Erythroblast (primary cell): ENCODE measurements around the gene KRT36.

ENCODE experiments used
- DNase-seq, 2 experiments: peaks; one replicate each; lab custom pipeline; 2025; lab: John Stamatoyannopoulos, UW
- GATA1 ChIP-seq: IDR thresholded peaks from 2 replicates; pipeline ENCODE4 v1.6.1; 2011; ENCODE audit warnings: low read depth, mild to moderate bottlenecking, control low read depth, low read length, moderate library complexity
- POLR2A ChIP-seq: IDR thresholded peaks from 2 replicates; pipeline ENCODE4 v1.6.1; 2011; ENCODE audit warnings: mild to moderate bottlenecking, low read length

KRT36 gene

GRCh38 chr17:41464682-41465081 is 25.0 kb downstream of the KRT36 start:
- no peak for DNase-seq
- TF ChIP-seq POLR2A = no peak
- TF ChIP-seq GATA1 = no peak

DNA sequence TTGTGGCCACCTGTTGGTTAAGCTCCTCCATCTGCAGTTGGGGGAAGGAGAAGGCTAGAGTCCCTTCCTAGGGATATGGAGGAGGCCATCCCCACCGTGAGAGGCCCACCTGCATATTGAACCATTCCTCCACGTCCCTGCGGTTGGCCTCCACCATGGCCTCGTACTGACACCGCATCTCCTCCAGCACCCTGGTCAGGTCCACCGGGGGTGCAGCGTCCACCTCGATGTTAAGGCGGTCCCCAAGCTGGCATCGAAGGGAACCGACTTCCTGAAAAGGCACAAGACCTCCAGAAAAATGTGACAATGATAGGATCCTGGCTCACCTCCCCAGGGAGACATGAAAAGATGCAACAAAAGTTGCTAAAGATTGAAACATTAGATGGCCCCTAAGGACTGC is 25.5 kb downstream of the KRT36 start:
- DNase-seq = no peak
- TF ChIP-seq POLR2A = no peak
- no peak for TF ChIP-seq GATA1

DNA sequence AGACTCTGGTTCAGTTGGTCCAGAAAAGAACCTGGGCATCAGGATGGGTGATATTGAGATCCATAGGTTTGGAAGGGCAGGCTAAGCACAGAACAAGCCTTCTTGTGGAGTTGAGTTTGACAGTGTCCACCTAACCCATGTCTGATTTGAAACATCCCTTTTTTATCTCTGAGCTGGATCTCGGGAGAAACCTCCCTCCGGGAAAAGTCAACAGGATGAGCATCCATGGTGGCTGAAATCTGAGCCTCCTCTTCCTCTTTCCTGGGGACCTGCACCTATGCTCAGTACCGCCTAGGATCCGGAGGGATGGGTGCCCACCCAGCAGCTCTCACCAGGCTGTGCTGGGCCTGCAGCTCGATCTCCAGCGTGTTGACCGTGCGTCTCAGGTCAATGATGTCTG is 26.0 kb downstream of the KRT36 start:
- TF ChIP-seq POLR2A (no peak), GATA1 (no peak)

DNA sequence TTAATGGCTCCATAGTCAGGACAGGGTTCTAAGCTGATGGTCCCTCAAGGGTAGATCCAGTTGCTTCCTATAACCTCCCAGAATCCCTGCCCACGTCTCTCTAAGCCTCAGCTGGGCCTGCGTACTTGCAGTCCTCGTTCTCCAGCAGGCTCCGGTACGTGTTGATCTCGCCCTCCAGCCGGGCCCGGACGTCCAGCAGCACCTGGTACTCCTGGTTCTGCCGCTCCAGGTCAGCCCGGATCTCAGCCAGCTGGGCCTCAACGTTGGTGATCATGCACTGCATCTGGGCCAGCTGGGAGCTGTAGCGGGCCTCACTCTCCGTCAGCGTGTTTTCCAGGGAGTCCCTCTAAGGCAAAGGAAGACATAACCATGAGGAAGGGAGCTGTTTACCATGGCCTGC is 27.0 kb downstream of the KRT36 start:
- no peak for TF ChIP-seq GATA1
- no peak for TF ChIP-seq POLR2A
- DNase-seq = no peak

More for the DNA sequence above, 26.0 kb downstream of the KRT36 start:
- no peak for DNase-seq

DNA sequence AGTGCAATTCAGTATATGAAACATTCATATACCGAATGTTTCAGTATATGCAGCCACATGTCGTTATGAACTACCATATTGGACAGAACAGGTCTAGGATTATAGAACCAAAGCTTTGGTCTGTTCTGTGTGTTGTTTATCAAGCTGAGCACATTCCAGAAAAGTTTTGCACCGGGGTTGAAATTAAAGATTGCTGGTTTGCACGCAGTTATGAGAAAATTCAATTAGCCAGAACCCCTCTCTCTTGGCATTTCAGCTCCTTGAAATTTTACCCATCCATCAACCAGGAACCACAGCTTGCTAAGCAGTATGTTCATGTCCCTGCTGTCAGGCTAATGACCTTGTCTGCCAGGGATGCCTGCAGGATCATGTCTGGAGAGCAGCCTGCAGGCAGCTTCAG is 32.0 kb downstream of the KRT36 start:
- TF ChIP-seq GATA1 (no peak), POLR2A (no peak)
- no peak for DNase-seq

- TF ChIP-seq GATA1 (no peak), POLR2A (no peak)
- no peak for DNase-seq
These were observed 33.5 kb downstream of the KRT36 start for GRCh38 chr17:41456204-41456603.

DNA sequence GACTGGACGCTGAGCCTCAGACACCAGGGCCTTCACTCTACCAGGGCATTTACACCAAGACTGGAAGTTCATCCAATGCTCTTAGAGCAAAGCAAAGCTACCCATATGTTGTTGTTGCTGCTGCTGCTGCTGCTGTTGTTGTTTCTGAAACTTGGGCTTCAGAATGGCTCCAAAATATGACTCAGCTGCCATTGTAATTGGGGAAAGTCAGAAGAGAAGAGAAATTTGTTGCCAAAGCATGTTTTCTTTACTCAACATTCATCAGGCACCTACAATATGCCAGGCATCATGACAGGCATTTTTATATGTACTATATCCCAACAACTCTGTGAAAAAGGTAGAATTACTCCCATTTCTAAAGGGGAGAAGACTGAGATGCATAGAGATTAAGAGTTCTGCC is 34.5 kb downstream of the KRT36 start:
- no peak for DNase-seq
- TF ChIP-seq GATA1 (no peak), POLR2A (no peak)

GRCh38 chr17:41453066-41453465 is 36.6 kb downstream of the KRT36 start:
- no peak for DNase-seq
- TF ChIP-seq POLR2A = no peak
- no peak for TF ChIP-seq GATA1

GRCh38 chr17:41452281-41452680 is 37.4 kb downstream of the KRT36 start:
- TF ChIP-seq POLR2A (no peak), GATA1 (no peak)
- DNase-seq = no peak

GRCh38 chr17:41451154-41451728 is 38.5 kb downstream of the KRT36 start:
- DNase-seq = no peak

DNA sequence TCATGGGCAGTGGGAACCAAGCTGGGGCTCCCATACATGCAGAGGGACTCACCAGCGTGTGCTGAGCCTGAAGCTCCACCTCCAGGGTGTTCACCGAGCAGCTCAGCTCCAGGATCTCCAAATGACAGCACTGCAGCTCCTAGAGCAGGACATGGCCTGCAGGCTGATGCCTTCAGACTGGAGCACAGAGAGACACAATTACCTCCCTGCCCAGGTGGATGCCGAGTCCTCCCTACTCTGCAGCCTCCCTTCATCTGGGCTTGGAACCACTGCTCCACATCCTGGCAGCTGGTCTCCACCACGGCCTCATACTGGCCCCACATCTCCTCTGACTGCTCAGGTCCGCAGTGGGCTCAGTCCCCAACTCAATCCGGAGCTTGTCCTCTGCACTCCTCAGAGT is 40.7 kb downstream of the KRT36 start:
- no peak for TF ChIP-seq POLR2A
- no peak for TF ChIP-seq GATA1
- no peak for DNase-seq

More at GRCh38 chr17:41451154-41451728, 38.5 kb downstream of the KRT36 start:
- TF ChIP-seq GATA1 (no peak), POLR2A (no peak)

DNA sequence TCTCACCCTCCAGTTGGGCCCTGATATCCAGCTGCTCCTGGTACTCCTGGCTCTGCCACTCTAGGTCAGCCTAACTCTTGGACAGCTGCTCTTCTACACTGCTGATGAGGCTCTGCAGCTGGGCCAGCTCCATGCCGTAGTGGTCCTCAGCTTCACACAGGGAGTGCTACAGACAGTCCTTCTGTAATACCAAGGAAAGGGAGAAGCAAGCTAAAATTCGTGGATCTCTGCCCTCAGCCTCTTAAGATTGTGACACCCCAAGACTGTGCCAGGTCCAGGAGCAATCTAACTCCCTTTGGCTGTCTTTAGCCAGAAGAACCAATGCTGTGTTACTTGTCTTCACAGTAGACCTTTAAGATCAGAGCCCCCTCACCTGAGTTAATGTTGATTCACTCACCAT is 41.2 kb downstream of the KRT36 start:
- no peak for DNase-seq
- TF ChIP-seq POLR2A (no peak), GATA1 (no peak)

DNA sequence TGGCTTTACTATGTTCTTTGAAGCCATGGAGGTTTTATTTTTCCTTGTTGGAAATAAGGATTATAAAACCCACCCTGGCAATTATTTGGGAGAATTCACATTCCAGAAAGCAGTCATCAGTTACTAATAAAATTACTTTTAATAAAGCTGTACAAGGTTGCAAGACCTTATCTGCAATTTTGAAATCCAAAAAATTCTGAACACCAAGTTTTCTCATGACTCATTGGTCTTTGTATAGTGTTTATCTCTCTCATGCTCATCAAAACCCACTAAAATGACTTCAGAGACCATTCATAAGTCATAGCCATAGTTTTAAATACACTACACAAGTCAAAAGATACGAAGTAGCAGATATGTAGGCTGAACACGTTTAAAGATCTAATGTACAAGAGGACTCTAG is 42.9 kb downstream of the KRT36 start:
- DNase-seq = no peak
- no peak for TF ChIP-seq GATA1
- TF ChIP-seq POLR2A = no peak

GRCh38 chr17:41444640-41445039 is 45.1 kb downstream of the KRT36 start:
- no peak for DNase-seq
- no peak for TF ChIP-seq POLR2A
- no peak for TF ChIP-seq GATA1

GRCh38 chr17:41444186-41444585 is 45.5 kb downstream of the KRT36 start:
- no peak for DNase-seq
- TF ChIP-seq GATA1 (no peak), POLR2A (no peak)
